H9 (cell line): ENCODE measurements around the gene CLN5. TPM values are rescaled to one million over a fixed set of nuclear protein-coding genes. Genes with fewer than 3 reads are reported as not detected.

Experiments used
- DNase-seq: peaks from one replicate; pipeline ENCODE4 v3.0.0-alpha.2; 2017
- H2AFZ ChIP-seq: one replicate; pipeline ENCODE4 v1.6.1; 2013; ENCODE audit warnings: mild to moderate bottlenecking, low read length, control low read depth, moderate library complexity
- H2AK5ac ChIP-seq: 2 replicates; pipeline ENCODE4 v1.6.1; 2013; ENCODE audit warnings: low read length, control low read depth, mixed read lengths; ENCODE audit not compliant: insufficient read length
- H2BK120ac ChIP-seq: one replicate; pipeline ENCODE4 v1.6.1; 2013; ENCODE audit warnings: low read depth, mild to moderate bottlenecking, low read length, control low read depth, inconsistent platforms; ENCODE audit not compliant: poor library complexity, severe bottlenecking
- H2BK12ac ChIP-seq: 2 replicates; pipeline ENCODE4 v1.6.1; 2013; ENCODE audit warnings: low read length, control low read depth, mixed read lengths, low read depth; ENCODE audit not compliant: insufficient read length
- H2BK15ac ChIP-seq: 2 replicates; pipeline ENCODE4 v1.6.1; 2013; ENCODE audit warnings: low read depth, low read length, control low read depth
- H2BK20ac ChIP-seq: one replicate; pipeline ENCODE4 v1.6.1; 2013; ENCODE audit warnings: low read depth, mild to moderate bottlenecking, low read length, control low read depth, inconsistent platforms; ENCODE audit not compliant: poor library complexity, severe bottlenecking
- H2BK5ac ChIP-seq: 2 replicates; pipeline ENCODE4 v1.6.1; 2013; ENCODE audit warnings: low read length, control low read depth, mixed read lengths; ENCODE audit not compliant: insufficient read length
- H3K14ac ChIP-seq: 2 replicates; pipeline ENCODE4 v1.6.1; 2013; ENCODE audit warnings: low read length, control low read depth; ENCODE audit not compliant: insufficient read depth
- H3K18ac ChIP-seq: 2 replicates; pipeline ENCODE4 v1.6.1; 2013; ENCODE audit warnings: low read depth, mild to moderate bottlenecking, mixed read lengths, low read length, control low read depth; ENCODE audit not compliant: insufficient read length
- H3K23ac ChIP-seq: 2 replicates; pipeline ENCODE4 v1.6.1; 2013; ENCODE audit warnings: low read length, control low read depth, mixed read lengths, low read depth; ENCODE audit not compliant: insufficient read length
- H3K23me2 ChIP-seq: 2 replicates; pipeline ENCODE4 v1.6.1; 2013; ENCODE audit warnings: low read depth, mild to moderate bottlenecking, mixed read lengths, low read length, control low read depth; ENCODE audit not compliant: insufficient read length, poor library complexity, severe bottlenecking
- H3K27ac ChIP-seq: 2 replicates; pipeline ENCODE4 v1.5.1; 2013; ENCODE audit warnings: low read length, control low read depth, mixed read lengths, low read depth; ENCODE audit not compliant: insufficient read length
- H3K27me3 ChIP-seq: 2 replicates; pipeline ENCODE4 v1.6.1; 2013; ENCODE audit warnings: low read length, control low read depth, inconsistent platforms; ENCODE audit not compliant: insufficient read depth
- H3K4ac ChIP-seq: 2 replicates; pipeline ENCODE4 v1.6.1; 2013; ENCODE audit warnings: low read depth, mild to moderate bottlenecking, control low read depth, inconsistent platforms, low read length, moderate library complexity
- H3K4me1 ChIP-seq: 2 replicates; pipeline ENCODE4 v1.6.1; 2013; ENCODE audit warnings: low read length, control low read depth, inconsistent platforms; ENCODE audit not compliant: insufficient read depth
- H3K4me2 ChIP-seq: 2 replicates; pipeline ENCODE4 v1.6.1; 2013; ENCODE audit warnings: low read length, control low read depth, mixed read lengths; ENCODE audit not compliant: insufficient read length, insufficient read depth
- H3K56ac ChIP-seq: 2 replicates; pipeline ENCODE4 v1.6.1; 2013; ENCODE audit warnings: low read depth, mild to moderate bottlenecking, mixed read lengths, low read length, control low read depth; ENCODE audit not compliant: insufficient read length
- H3K79me1 ChIP-seq: 2 replicates; pipeline ENCODE4 v1.6.1; 2013; ENCODE audit warnings: low read depth, mild to moderate bottlenecking, moderate library complexity, low read length, control low read depth, inconsistent platforms; ENCODE audit not compliant: insufficient read depth, poor library complexity, severe bottlenecking
- H3K79me2 ChIP-seq: 2 replicates; pipeline ENCODE4 v1.6.1; 2013; ENCODE audit warnings: low read length, control low read depth, inconsistent platforms; ENCODE audit not compliant: insufficient read depth
- H3K9ac ChIP-seq: 2 replicates; pipeline ENCODE4 v1.6.1; 2013; ENCODE audit warnings: low read length, control low read depth, mixed read lengths; ENCODE audit not compliant: insufficient read length; ENCODE audit errors: extremely low read depth
- H3K9me3 ChIP-seq: one replicate; pipeline ENCODE4 v1.6.1; 2013; ENCODE audit warnings: low read depth, low read length, inconsistent platforms; ENCODE audit not compliant: control insufficient read depth
- H3T11ph ChIP-seq: one replicate; pipeline ENCODE4 v1.6.1; 2013; ENCODE audit warnings: mild to moderate bottlenecking, low read length, control low read depth, inconsistent platforms
- H4K20me1 ChIP-seq: one replicate; pipeline ENCODE4 v1.6.1; 2013; ENCODE audit not compliant: control insufficient read depth, insufficient read length, insufficient read depth
- H4K5ac ChIP-seq: 2 replicates; pipeline ENCODE4 v1.6.1; 2013; ENCODE audit warnings: low read depth, mild to moderate bottlenecking, mixed read lengths, low read length, control low read depth; ENCODE audit not compliant: insufficient read length
- H4K8ac ChIP-seq: replicated peaks from 2 replicates; pipeline ENCODE4 v1.6.1; 2013; ENCODE audit warnings: low read length, control low read depth, mixed read lengths, low read depth; ENCODE audit not compliant: insufficient read length
- H4K91ac ChIP-seq: 2 replicates; pipeline ENCODE4 v1.6.1; 2013; ENCODE audit warnings: low read depth, mild to moderate bottlenecking, moderate library complexity, mixed read lengths, low read length, control low read depth; ENCODE audit not compliant: insufficient read length
- H3K27ac Mint-ChIP-seq, 3 experiments: 2 replicates in 2 of 3; 3 replicates in 1 of 3; pipeline ENCODE4 v1.8.0; 2020 to 2021; ENCODE audit warnings: mixed read lengths in 3 of 3, mild to moderate bottlenecking in 1 of 3, moderate library complexity in 1 of 3
- H3K27me3 Mint-ChIP-seq: 2 replicates; pipeline ENCODE4 v1.8.0; 2021; ENCODE audit warnings: low read depth, mild to moderate bottlenecking, moderate library complexity, mixed read lengths
- H3K36me3 Mint-ChIP-seq, 3 experiments: 2 replicates in 2 of 3; 3 replicates in 1 of 3; pipeline ENCODE4 v1.8.0; 2020 to 2021; ENCODE audit warnings: low read depth in 3 of 3, mixed read lengths in 3 of 3; ENCODE audit not compliant: insufficient read depth in 1 of 3
- H3K4me1 Mint-ChIP-seq, 2 experiments: 2 replicates each; pipeline ENCODE4 v1.8.0; 2020; ENCODE audit warnings: mixed read lengths in 2 of 2
- H3K4me3 Mint-ChIP-seq, 2 experiments: 2 replicates in 1 of 2; 3 replicates in 1 of 2; pipeline ENCODE4 v1.8.0; 2020 to 2021; ENCODE audit warnings: mild to moderate bottlenecking in 2 of 2, mixed read lengths in 2 of 2, moderate library complexity in 1 of 2
- H3K9me3 Mint-ChIP-seq, 2 experiments: 2 replicates in 1 of 2; 3 replicates in 1 of 2; pipeline ENCODE4 v1.8.0; 2020; ENCODE audit warnings: mild to moderate bottlenecking in 2 of 2, mixed read lengths in 2 of 2, moderate library complexity in 1 of 2
- WGBS: extraction: QIAGEN DNeasy Blood & Tissue Kit; methylation state at CpG from one replicate; pipeline ENCODE4 v1.1.7; 2013; ENCODE audit warnings: missing lambda C conversion rate, low lambda C conversion rate, mixed read lengths; ENCODE audit not compliant: insufficient read length; ENCODE audit errors: extremely low coverage; 5-methylcytosine and 5-hydroxymethylcytosine counted together
- total RNA-seq: library from RNA; stranded (reverse); gene quantifications from 2 replicates; pipeline ENCODE4 v1.2.1, GENCODE V29; 2021
- TF ChIP-seq, protein P1 (sequence below): fragments of 200-600 bp; sonication (generic); conservative IDR thresholded peaks from 3 replicates; pipeline ENCODE4 v1.8.0; 2021; ENCODE audit warnings: antibody characterized with exemption, mild to moderate bottlenecking

The CLN5 gene
- total RNA-seq, 1 experiment from 2014 or later = 8.3 TPM

DNA sequence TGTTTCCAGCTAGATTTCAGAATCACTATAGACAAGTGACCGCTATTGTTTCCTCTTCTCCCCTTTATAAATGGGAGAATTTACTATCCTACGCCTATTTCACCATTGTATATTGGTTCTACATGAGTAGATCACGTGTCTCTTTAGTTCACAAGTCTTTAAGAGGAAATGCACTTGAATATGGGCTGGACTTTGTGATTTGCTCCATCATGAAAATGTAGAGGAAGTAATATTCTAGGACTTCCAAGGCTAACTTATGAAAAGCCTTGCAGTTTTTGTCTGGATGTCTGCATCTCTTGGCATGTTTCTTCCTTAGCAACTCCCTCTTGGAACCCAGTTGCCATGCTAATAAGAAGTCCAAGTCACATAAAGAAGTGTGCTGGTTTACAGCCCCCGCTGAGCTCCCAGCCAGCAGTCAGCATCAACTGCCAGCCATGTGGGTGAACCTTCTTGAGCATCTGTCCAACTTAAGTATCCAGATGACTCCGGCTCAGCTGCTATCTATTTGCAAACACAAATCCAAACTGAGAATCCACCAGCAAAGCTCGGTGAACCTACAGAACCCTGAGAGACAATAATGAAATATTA lies 39.9 kb downstream of the CLN5 start:
- Mint-ChIP-seq H3K4me3 (no peak overlapping the region), H3K4me1 (peaks cover 7 to 16% of the 10 kb centered on the region in 2 experiments), H3K27me3 (no peaks in the 10 kb centered on the region; the same call in 1 of the 2 replicates), H3K27ac (no peak overlapping the region; a peak in 1 of 7 replicates), H3K9me3 (0 out of 5 replicates have a peak, but pooled peaks cover 0 to 3% of the 10 kb centered on the region in 2 experiments), H3K36me3 (no peaks in the 10 kb centered on the region; a peak in 1 of 7 replicates)
- no CpG with 5 or more reads among the region's 6 CpGs for WGBS
- no peak overlapping the region for H3T11ph ChIP-seq
- no peak for DNase-seq
- H3K4me2 ChIP-seq = no peak overlapping the region
- H3K27ac ChIP-seq = no peak overlapping the region
- H3K56ac ChIP-seq = no peak overlapping the region
- no peaks in the 10 kb centered on the region for H3K27me3 ChIP-seq
- H3K4ac ChIP-seq = no peak overlapping the region
- H3K23me2 ChIP-seq = peaks cover 4% of the 10 kb centered on the region
- H2BK20ac ChIP-seq = no peak overlapping the region
- H3K23ac ChIP-seq = no peak overlapping the region
- TF ChIP-seq, protein P1, sequence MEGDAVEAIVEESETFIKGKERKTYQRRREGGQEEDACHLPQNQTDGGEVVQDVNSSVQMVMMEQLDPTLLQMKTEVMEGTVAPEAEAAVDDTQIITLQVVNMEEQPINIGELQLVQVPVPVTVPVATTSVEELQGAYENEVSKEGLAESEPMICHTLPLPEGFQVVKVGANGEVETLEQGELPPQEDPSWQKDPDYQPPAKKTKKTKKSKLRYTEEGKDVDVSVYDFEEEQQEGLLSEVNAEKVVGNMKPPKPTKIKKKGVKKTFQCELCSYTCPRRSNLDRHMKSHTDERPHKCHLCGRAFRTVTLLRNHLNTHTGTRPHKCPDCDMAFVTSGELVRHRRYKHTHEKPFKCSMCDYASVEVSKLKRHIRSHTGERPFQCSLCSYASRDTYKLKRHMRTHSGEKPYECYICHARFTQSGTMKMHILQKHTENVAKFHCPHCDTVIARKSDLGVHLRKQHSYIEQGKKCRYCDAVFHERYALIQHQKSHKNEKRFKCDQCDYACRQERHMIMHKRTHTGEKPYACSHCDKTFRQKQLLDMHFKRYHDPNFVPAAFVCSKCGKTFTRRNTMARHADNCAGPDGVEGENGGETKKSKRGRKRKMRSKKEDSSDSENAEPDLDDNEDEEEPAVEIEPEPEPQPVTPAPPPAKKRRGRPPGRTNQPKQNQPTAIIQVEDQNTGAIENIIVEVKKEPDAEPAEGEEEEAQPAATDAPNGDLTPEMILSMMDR = no peak
- H3K18ac ChIP-seq = no peak overlapping the region
- no peak overlapping the region for H4K91ac ChIP-seq
- no peak overlapping the region for H2BK120ac ChIP-seq
- H2BK5ac ChIP-seq = no peak overlapping the region
- peaks cover 5% of the 10 kb centered on the region; the same call in 1 of the 2 replicates for H3K4me1 ChIP-seq
- no peaks in the 10 kb centered on the region for H3K9me3 ChIP-seq
- no peak overlapping the region for H3K14ac ChIP-seq
- no peak overlapping the region for H2BK12ac ChIP-seq
- H4K20me1 ChIP-seq = no peaks in the 10 kb centered on the region
- no peaks in the 10 kb centered on the region for H3K79me2 ChIP-seq
- H4K8ac ChIP-seq = no peak overlapping the region
- no peak overlapping the region for H2AK5ac ChIP-seq
- no peak overlapping the region for H4K5ac ChIP-seq
- no peak overlapping the region for H3K9ac ChIP-seq
- H2AFZ ChIP-seq = no peak overlapping the region
- no peak overlapping the region for H2BK15ac ChIP-seq
- H3K79me1 ChIP-seq = no peaks in the 10 kb centered on the region
